SU-DHL-6 (cell line): ENCODE measurements around the gene NR1D1.

Source experiments
- EZH2phosphoT487 ChIP-seq: fragments of 200-600 bp; sonication (generic), shearing (Covaris generic); conservative IDR thresholded peaks from 2 replicates; pipeline ENCODE4 v1.6.1; 2018; ENCODE audit warnings: mild to moderate bottlenecking, antibody characterized with exemption, low read length, moderate library complexity, mixed read lengths
- TF ChIP-seq, protein P1 (sequence below): fragments of 200-600 bp; sonication (generic); IDR thresholded peaks from one replicate; pipeline ENCODE4 v1.5.1; 2017; ENCODE audit warnings: antibody characterized with exemption, mild to moderate bottlenecking, low read length, moderate library complexity; ENCODE audit not compliant: insufficient read depth, poor library complexity, severe bottlenecking

DNA sequence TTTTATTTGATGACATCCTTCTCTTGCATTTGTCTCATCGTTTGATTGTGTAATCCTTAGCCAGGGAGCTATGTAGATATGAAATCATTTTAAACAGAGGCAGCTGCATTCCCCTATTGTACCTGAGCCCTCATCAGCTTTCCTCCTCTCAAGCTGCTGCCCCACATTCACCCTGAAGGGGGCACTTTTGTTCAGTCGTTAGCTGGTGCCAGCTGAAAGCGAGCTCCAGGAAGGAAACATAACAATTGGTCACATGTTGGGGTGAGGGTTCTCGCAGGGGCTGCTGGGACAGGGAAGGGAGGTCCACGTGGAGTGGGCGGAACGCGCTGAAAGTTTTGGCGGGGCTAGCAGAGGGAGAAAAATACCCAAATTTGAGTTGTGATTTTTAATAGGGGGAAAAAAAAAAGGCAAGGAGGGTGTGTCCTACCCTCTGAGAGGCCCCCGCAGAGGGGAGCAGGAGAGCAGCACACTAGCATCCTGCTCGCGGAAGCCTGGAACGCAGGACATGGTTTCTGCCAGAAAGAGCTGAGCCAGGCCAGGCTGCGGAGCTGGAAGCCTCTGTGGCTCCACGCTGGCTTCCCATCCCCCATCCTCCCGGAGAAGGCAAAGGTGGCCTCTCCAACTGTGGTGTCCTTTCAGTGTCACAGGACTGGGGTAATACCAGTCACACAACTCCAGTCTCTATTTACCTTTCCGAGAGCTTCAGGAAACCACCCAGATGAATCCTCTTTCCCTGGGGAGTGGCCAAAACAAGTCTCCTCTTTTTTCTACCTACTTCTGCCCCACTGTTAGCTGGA is 12.9 kb upstream of the NR1D1 start:
- TF ChIP-seq, protein P1, sequence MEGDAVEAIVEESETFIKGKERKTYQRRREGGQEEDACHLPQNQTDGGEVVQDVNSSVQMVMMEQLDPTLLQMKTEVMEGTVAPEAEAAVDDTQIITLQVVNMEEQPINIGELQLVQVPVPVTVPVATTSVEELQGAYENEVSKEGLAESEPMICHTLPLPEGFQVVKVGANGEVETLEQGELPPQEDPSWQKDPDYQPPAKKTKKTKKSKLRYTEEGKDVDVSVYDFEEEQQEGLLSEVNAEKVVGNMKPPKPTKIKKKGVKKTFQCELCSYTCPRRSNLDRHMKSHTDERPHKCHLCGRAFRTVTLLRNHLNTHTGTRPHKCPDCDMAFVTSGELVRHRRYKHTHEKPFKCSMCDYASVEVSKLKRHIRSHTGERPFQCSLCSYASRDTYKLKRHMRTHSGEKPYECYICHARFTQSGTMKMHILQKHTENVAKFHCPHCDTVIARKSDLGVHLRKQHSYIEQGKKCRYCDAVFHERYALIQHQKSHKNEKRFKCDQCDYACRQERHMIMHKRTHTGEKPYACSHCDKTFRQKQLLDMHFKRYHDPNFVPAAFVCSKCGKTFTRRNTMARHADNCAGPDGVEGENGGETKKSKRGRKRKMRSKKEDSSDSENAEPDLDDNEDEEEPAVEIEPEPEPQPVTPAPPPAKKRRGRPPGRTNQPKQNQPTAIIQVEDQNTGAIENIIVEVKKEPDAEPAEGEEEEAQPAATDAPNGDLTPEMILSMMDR, result peak; percentile 67
- no peak for TF ChIP-seq EZH2phosphoT487
